OCI-LY3 (cell line): ENCODE measurements around the gene SLC35E3.

ENCODE experiments used
- CTCF ChIP-seq: fragments of 200-600, 300-600 bp; sonication (generic); IDR thresholded peaks from 2 replicates; pipeline ENCODE4 v1.5.1; 2014; ENCODE audit warnings: antibody characterized with exemption, low read length, low read depth
- EZH2phosphoT487 ChIP-seq: fragments of 200-600 bp; shearing (Covaris generic); IDR thresholded peaks from 2 replicates; pipeline ENCODE4 v1.6.1; 2018; ENCODE audit warnings: antibody characterized with exemption, mixed run types, low read depth

GRCh38 chr12:68824597-68825250 is 78.7 kb downstream of the SLC35E3 start:
- TF ChIP-seq CTCF, result no peak
- TF ChIP-seq EZH2phosphoT487, result no peak
